Activated naive CD4-positive, alpha-beta T cell treated with anti-CD3 and anti-CD28 coated beads, Interleukin-2, amount 10 ng/mL, durations not matched to agents 7 days and 5 days (primary cell): ENCODE measurements around the gene CRYBG1.
"Not testable (repeated sequence)": the region's sequence is repeated elsewhere in the genome, so short reads cannot be mapped to it uniquely, and the experiment has no call there.

ENCODE experiments used
- CTCF ChIA-PET: fragments of 350-600 bp; sonication (Branson Sonifier 250); formaldehyde crosslinking; loops from one replicate; lab custom pipeline; 2021; ENCODE audit warnings: antibody characterized with exemption; lab: Charles Lee
- DNase-seq: peaks from one replicate; pipeline ENCODE4 v3.0.0-alpha.2; 2020
- H3K27ac Mint-ChIP-seq: one replicate; pipeline ENCODE4 v1.8.0; 2021; ENCODE audit warnings: mild to moderate bottlenecking, moderate library complexity, mixed read lengths
- H3K27me3 Mint-ChIP-seq: one replicate; pipeline ENCODE4 v1.8.0; 2021; ENCODE audit warnings: mild to moderate bottlenecking, mixed read lengths
- H3K36me3 Mint-ChIP-seq: one replicate; pipeline ENCODE4 v1.8.0; 2021; ENCODE audit warnings: mixed read lengths
- H3K4me1 Mint-ChIP-seq: one replicate; pipeline ENCODE4 v1.8.0; 2021; ENCODE audit warnings: mixed read lengths
- H3K4me3 Mint-ChIP-seq: one replicate; pipeline ENCODE4 v1.8.0; 2021; ENCODE audit warnings: mild to moderate bottlenecking, moderate library complexity, mixed read lengths
- H3K9me3 Mint-ChIP-seq: one replicate; pipeline ENCODE4 v1.8.0; 2021; ENCODE audit warnings: mixed read lengths

CRYBG1 gene

GRCh38 chr6:106515582-106515981 lies 155.1 kb downstream of the CRYBG1 start:
- peaks cover 14% of the 10 kb centered on the region for H3K36me3 Mint-ChIP-seq
- H3K4me3 Mint-ChIP-seq, H3K27me3 Mint-ChIP-seq, DNase-seq, CTCF ChIA-PET, H3K9me3 Mint-ChIP-seq: not testable (repeated sequence)
- peaks cover 79% of the 10 kb centered on the region for H3K4me1 Mint-ChIP-seq
- H3K27ac Mint-ChIP-seq = peak overlapping the region; percentile 42

DNA sequence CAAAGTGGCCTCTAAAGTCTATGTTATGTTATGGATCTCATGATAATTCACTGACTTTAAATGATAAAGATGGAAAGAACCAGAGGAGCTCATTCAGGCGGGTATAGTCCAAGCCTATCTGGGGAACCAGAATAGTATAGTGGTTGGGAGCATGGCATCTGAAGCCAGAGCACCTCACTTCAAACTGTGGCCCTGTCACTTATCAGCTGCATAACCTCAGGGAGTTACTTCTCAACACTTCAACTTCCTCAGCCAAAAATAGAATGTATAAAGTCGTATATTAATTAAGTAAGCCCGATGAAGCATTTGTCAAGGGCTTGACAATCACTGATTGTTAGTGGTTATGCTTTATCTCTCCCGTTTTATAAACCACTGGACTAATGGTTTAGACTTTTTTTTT lies 156.1 kb downstream of the CRYBG1 start:
- no peaks in the 10 kb centered on the region for H3K27me3 Mint-ChIP-seq
- peak overlapping the region; percentile 20 for H3K27ac Mint-ChIP-seq
- H3K4me1 Mint-ChIP-seq = peaks cover 76% of the 10 kb centered on the region
- no peaks in the 10 kb centered on the region for H3K9me3 Mint-ChIP-seq
- peaks cover 20% of the 10 kb centered on the region for H3K36me3 Mint-ChIP-seq
- no peak overlapping the region for H3K4me3 Mint-ChIP-seq
- CTCF ChIA-PET = interaction anchor here (1.2 to 1.4 kb wide), 2 partner anchors 18 to 45 kb away, joined by 3 to 4 read pairs; no protein-coding TSS in a partner anchor
- no peak for DNase-seq

GRCh38 chr6:106517706-106518105 lies 157.2 kb downstream of the CRYBG1 start:
- peaks cover 27% of the 10 kb centered on the region for H3K36me3 Mint-ChIP-seq
- H3K27ac Mint-ChIP-seq = peak overlapping the region; percentile 78
- DNase-seq = no peak
- H3K4me3 Mint-ChIP-seq = no peak overlapping the region
- CTCF ChIA-PET = interaction anchor here (1.4 kb wide), 1 partner anchor 44 kb away, joined by 4 read pairs; no protein-coding TSS in a partner anchor
- peaks cover 87% of the 10 kb centered on the region for H3K4me1 Mint-ChIP-seq
- H3K27me3 Mint-ChIP-seq = no peaks in the 10 kb centered on the region
- no peaks in the 10 kb centered on the region for H3K9me3 Mint-ChIP-seq

GRCh38 chr6:106518748-106519147 lies 158.2 kb downstream of the CRYBG1 start:
- Mint-ChIP-seq H3K36me3 (peaks cover 31% of the 10 kb centered on the region), H3K9me3 (no peaks in the 10 kb centered on the region), H3K27ac (peak overlapping the region; percentile 98), H3K4me3 (peak overlapping the region; percentile 84), H3K27me3 (no peaks in the 10 kb centered on the region), H3K4me1 (peaks cover 87% of the 10 kb centered on the region)
- no peak for DNase-seq
- CTCF ChIA-PET = interaction anchor here (1.7 to 4.5 kb wide), 2 partner anchors 8 to 34 kb away, joined by 4 to 40 read pairs; no protein-coding TSS in a partner anchor

DNA sequence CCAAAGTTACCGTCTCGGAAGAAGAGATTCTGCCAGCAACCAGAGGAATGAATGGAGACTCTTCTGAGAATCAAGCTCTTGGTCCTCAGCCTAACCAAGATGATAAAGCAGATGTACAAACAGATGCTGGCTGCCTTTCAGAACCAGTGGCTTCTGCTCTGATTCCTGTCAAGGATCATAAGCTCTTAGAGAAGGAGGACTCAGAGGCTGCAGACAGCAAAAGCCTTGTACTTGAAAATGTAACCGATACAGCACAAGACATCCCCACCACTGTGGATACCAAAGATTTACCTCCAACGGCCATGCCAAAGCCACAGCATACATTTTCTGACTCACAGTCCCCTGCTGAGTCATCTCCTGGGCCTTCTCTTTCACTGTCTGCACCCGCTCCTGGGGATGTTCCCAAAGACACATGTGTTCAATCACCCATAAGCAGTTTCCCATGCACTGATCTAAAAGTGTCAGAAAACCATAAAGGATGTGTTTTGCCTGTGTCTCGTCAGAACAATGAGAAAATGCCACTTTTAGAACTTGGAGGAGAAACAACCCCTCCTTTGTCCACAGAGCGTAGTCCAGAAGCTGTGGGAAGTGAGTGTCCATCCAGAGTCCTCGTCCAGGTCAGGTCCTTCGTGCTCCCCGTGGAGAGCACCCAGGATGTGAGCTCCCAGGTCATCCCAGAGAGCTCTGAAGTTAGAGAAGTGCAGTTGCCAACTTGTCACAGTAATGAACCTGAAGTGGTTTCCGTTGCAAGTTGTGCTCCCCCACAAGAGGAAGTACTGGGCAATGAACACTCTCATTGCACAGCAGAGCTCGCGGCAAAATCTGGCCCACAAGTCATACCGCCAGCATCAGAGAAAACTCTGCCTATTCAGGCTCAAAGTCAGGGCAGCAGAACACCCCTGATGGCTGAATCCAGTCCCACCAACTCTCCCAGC lies 159.2 kb downstream of the CRYBG1 start:
- no peaks in the 10 kb centered on the region for H3K9me3 Mint-ChIP-seq
- peak overlapping the region; percentile 84 for H3K4me3 Mint-ChIP-seq
- peak; percentile 81 for DNase-seq
- CTCF ChIA-PET = interaction anchor here (1.7 to 4.5 kb wide), 3 partner anchors 9 to 33 kb away, joined by 4 to 40 read pairs (median 7); no protein-coding TSS in a partner anchor
- H3K36me3 Mint-ChIP-seq = peaks cover 28% of the 10 kb centered on the region
- H3K27me3 Mint-ChIP-seq = no peaks in the 10 kb centered on the region
- H3K4me1 Mint-ChIP-seq = peaks cover 84% of the 10 kb centered on the region
- H3K27ac Mint-ChIP-seq = peak overlapping the region; percentile 98

DNA sequence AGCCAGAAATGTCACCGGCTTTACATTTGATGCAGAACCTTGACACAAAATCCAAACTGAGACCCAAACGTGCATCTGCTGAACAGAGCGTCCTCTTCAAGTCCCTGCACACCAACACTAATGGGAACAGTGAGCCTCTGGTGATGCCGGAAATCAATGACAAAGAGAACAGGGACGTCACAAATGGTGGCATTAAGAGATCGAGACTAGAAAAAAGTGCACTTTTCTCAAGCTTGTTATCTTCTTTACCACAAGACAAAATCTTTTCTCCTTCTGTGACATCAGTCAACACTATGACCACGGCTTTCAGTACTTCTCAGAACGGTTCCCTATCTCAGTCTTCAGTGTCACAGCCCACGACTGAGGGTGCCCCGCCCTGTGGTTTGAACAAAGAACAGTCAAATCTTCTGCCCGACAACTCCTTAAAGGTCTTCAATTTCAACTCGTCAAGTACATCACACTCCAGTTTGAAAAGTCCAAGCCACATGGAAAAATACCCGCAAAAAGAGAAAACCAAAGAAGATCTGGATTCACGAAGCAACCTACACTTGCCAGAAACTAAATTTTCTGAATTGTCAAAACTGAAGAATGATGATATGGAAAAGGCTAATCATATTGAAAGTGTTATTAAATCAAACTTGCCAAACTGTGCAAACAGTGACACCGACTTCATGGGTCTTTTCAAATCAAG lies 160.3 kb downstream of the CRYBG1 start:
- CTCF ChIA-PET = interaction anchor here (2.0 to 4.5 kb wide), 2 partner anchors 10 to 14 kb away, joined by 7 to 40 read pairs; no protein-coding TSS in a partner anchor
- DNase-seq = peak; percentile 86
- Mint-ChIP-seq H3K27me3 (no peaks in the 10 kb centered on the region), H3K27ac (peak overlapping the region; percentile 98), H3K36me3 (peaks cover 33% of the 10 kb centered on the region), H3K4me1 (peaks cover 86% of the 10 kb centered on the region), H3K9me3 (no peaks in the 10 kb centered on the region), H3K4me3 (peak overlapping the region; percentile 84)

- CTCF ChIA-PET = interaction anchor here (1.0 to 4.5 kb wide), 2 partner anchors 12 to 16 kb away, joined by 4 to 40 read pairs; no protein-coding TSS in a partner anchor
- no peak for DNase-seq
Measured at GRCh38 chr6:106522562-106523250, 162.2 kb downstream of the CRYBG1 start.

DNA sequence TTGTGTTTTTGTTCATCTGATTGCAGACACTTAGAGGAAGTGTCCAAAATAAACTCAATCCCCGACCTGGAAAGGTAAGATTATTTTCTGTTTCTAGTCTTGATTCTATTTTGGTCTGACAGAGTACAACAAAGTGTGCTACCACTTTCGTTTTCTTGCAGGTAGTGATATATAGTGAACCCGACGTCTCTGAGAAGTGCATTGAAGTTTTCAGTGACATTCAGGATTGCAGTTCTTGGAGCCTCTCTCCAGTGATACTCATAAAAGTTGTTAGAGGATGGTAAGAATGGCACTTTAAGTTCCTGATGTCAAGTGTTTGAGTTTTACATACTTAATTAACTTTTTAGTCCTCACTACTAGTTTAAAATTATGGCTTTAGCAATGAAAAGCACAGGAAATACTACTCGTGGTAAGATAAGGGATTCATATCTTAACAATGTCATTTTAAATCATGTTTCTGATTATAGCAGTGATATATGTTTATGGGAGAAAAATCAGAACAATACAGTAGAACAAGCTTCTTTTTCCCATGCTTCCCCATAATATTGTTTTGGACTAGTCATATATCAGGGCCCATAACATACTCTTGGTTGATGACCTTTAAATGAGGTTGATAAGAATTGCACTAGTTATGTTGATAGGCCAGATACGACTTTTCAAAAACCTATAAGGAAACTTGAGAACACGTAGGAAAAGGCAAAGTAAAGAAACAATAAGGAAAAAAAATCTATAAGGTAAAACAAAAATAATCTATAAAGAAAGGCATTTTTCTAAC lies 164.8 kb downstream of the CRYBG1 start:
- CTCF ChIA-PET = interaction anchor here (1.2 to 2.2 kb wide), 4 partner anchors 9 to 41 kb away, joined by 3 to 17 read pairs (median 4); no protein-coding TSS in a partner anchor
- DNase-seq = no peak
- H3K4me1 Mint-ChIP-seq = peaks cover 71% of the 10 kb centered on the region
- no peaks in the 10 kb centered on the region for H3K27me3 Mint-ChIP-seq
- H3K9me3 Mint-ChIP-seq = no peaks in the 10 kb centered on the region
- peak overlapping the region; percentile 74 for H3K4me3 Mint-ChIP-seq
- peak overlapping the region; percentile 98 for H3K27ac Mint-ChIP-seq
- H3K36me3 Mint-ChIP-seq = peaks cover 55% of the 10 kb centered on the region

More at GRCh38 chr6:106522562-106523250, 162.2 kb downstream of the CRYBG1 start:
- Mint-ChIP-seq H3K36me3 (peaks cover 37% of the 10 kb centered on the region), H3K4me1 (peaks cover 84% of the 10 kb centered on the region), H3K27me3 (no peaks in the 10 kb centered on the region), H3K4me3 (peak overlapping the region; percentile 84), H3K9me3 (no peaks in the 10 kb centered on the region), H3K27ac (peak overlapping the region; percentile 98)

- Mint-ChIP-seq H3K27ac (peak overlapping the region; percentile 98), H3K9me3 (no peaks in the 10 kb centered on the region), H3K27me3 (no peaks in the 10 kb centered on the region), H3K36me3 (peaks cover 58% of the 10 kb centered on the region), H3K4me3 (no peak overlapping the region), H3K4me1 (peaks cover 67% of the 10 kb centered on the region)
- no peak for DNase-seq
- CTCF ChIA-PET = interaction anchor here (1.2 to 2.2 kb wide), 2 partner anchors 9 to 13 kb away, joined by 3 to 17 read pairs; no protein-coding TSS in a partner anchor
Measured at GRCh38 chr6:106525882-106526275, 165.4 kb downstream of the CRYBG1 start.

DNA sequence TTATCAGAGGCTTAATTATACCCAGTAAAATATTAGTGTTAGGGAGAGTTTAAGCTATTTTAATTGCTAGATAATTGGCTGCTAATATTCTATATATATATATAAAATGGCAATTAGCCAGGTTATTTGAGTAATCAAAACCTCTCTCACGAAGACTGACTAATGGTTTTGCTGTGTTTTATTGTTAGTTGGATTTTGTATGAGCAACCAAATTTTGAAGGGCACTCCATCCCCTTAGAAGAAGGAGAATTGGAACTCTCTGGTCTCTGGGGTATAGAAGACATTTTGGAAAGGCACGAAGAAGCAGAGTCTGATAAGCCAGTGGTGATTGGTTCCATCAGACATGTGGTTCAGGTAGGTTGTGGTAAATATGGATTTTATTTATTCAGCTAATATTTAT lies 166.6 kb downstream of the CRYBG1 start:
- Mint-ChIP-seq H3K36me3 (peaks cover 60% of the 10 kb centered on the region), H3K4me1 (peaks cover 62% of the 10 kb centered on the region), H3K9me3 (no peaks in the 10 kb centered on the region), H3K27ac (no peak overlapping the region), H3K4me3 (no peak overlapping the region), H3K27me3 (no peaks in the 10 kb centered on the region)
- CTCF ChIA-PET = no interaction called here
- DNase-seq = no peak

DNA sequence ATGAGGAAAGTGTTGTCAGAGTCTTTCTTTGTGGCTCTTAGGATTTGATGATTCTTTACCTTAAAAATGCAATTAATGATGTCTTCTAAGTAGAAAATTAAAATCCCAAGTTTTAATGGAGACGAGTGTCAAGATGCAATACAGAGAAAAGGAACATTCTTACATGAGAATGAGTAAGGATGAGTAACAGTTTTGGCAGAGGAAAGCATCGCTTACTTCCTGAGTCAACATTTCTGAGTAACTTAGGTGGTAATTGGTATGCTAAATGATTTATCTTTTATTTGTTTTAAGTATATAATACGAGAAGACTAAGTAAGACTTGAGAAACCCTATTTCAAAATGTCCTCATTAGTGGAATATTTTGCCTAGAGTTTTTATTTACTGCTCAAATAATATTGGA lies 167.5 kb downstream of the CRYBG1 start:
- H3K27ac Mint-ChIP-seq = no peak overlapping the region
- DNase-seq = no peak
- no peaks in the 10 kb centered on the region for H3K27me3 Mint-ChIP-seq
- peaks cover 56% of the 10 kb centered on the region for H3K4me1 Mint-ChIP-seq
- no peak overlapping the region for H3K4me3 Mint-ChIP-seq
- CTCF ChIA-PET = no interaction called here
- H3K9me3 Mint-ChIP-seq = no peaks in the 10 kb centered on the region
- peaks cover 63% of the 10 kb centered on the region for H3K36me3 Mint-ChIP-seq

GRCh38 chr6:106528521-106528920 lies 168.0 kb downstream of the CRYBG1 start:
- Mint-ChIP-seq H3K27ac (no peak overlapping the region), H3K27me3 (no peaks in the 10 kb centered on the region), H3K4me1 (peaks cover 58% of the 10 kb centered on the region), H3K36me3 (peaks cover 65% of the 10 kb centered on the region), H3K4me3 (no peak overlapping the region), H3K9me3 (no peaks in the 10 kb centered on the region)
- no peak for DNase-seq
- CTCF ChIA-PET = interaction anchor here (1.6 kb wide), 1 partner anchor 15 kb away, joined by 6 read pairs; no protein-coding TSS in a partner anchor

DNA sequence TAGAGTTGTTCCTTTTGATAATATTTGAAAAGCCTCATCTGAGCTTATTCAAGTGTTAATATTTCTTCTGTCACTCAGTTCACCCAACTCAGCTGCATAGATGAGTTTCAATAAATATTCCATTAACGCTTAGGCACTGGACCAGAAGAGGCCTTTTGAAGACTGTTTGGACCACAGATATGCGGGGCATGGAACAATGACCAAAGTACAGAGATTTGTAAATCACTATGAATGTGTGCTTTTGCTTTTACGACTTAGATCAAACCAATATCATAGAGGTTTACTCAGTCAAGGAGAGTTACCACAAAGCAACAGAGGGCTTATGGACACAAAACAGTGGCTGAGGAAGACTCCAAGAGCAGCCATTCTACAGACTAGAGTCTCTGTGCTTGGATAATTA lies 168.9 kb downstream of the CRYBG1 start:
- Mint-ChIP-seq H3K27ac (no peak overlapping the region), H3K4me1 (peaks cover 58% of the 10 kb centered on the region), H3K4me3 (no peak overlapping the region), H3K36me3 (peaks cover 72% of the 10 kb centered on the region), H3K9me3 (no peaks in the 10 kb centered on the region), H3K27me3 (no peaks in the 10 kb centered on the region)
- no peak for DNase-seq
- CTCF ChIA-PET = interaction anchor here (1.6 kb wide), 1 partner anchor 16 kb away, joined by 6 read pairs; no protein-coding TSS in a partner anchor
